Activated CD8-positive, alpha-beta memory T cell treated with anti-CD3 and anti-CD28 coated beads, Interleukin-2, amount 50 U/mL, for 24 hours (primary cell): Measurements from ENCODE around the gene AP5B1.

ENCODE experiments used
- DNase-seq: peaks from one replicate; pipeline ENCODE4 v3.0.0-alpha.2; 2020; ENCODE audit errors: extremely low read depth

The AP5B1 gene

DNA sequence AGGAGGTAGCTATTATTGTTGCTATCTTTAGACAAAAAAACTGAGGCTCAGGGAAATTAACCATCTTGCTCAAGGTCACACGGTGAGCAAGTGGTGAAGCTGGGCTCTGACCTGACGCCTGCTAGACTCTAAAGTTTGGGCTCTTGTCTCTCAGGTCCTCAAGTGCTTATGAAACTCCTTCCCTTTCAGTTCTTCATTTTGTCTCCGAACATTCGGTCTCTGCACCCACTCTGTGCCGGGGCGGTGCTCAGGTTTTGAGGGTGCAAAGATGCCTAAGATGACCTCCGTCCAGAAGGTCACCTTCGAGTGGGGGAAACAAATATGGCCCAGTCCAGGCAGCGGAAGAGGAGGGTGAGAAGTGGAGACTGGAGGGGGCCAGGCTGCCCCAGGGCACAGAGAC, 22.1 kb upstream of the AP5B1 start:
- DNase-seq: no peak

- DNase-seq: no peak
These were observed 20.6 kb upstream of the AP5B1 start for GRCh38 chr11:65801153-65801987.

DNA sequence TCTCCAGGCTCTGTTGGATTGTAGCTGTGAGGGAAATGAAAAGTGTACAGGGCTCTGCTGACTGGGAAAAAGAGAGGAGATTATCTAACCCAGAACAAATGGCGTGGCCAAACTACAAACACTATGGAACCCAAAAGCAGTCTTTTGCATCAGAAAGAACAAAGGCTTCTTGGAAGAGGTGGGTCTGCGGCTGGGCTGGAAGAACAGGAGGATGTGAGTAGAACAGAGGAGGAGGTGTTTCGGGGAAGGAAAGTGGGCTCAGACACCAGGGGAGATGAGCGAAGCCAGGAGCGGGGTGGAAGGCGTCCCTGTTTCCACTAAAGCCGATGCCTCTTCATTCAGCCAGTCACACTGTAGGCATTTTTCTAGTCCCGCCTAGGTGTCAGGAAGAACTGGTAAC, 18.1 kb upstream of the AP5B1 start:
- no peak for DNase-seq

DNA sequence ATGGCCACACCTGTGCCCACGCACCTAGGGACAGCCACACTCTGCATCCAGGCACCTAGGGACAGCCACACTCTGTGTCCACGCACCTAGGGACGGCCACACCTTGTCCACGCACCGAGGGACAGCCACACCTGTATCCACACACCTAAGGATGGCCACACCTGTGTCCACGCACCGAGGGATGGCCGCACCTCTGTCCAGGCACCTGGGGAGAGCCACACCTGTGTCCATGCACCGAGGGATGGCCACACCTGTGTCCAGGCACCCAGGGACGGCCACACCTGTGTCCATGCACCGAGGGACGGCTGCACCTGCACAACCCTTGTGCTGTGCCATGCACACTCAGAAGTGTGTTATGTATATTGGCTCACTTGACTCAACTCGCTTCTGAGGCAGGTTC, 16.9 kb upstream of the AP5B1 start:
- DNase-seq: no peak

DNA sequence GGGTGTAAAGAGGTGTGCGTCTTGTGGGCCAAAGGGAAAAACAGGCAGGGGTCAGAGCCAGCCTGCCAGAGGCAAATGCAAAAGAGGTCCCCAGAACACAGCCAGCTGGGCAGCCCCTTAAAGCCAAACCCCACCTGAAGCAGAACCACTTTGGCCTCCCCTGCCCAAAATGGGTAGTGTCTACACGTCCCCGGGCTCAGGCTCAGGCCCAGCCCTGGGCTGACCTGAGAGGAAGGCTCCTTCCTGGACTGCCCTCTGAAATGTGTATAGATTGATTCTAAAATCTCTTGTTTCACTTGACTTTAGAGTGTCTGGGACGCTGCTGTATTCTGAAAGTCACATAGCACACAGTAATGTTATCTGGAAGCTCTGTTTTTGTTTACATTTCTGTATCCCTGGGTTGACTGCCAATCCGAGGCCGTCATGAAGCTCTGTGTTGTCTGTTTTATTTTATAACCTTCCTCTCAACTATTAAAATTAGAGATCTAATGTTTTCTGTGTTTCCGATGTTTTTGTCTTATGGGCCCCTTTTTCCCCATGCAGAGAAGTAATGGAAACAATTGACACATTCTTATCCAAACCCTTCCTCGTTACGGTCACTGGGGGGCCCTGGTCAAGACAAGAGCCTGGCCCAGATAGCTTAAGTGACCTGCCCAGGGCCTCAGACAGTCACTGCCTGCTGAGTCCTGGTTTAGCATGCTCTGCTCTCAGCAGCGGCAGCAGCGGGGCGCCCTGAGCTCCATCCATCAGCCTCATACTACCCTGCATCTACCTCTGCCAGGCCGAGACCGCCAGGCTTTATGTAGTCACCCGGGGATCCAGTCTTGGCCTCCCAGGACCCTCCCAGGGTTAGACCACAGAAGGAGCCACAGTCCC, 16.2 kb upstream of the AP5B1 start:
- DNase-seq: no peak

- DNase-seq: no peak
These were observed 14.1 kb upstream of the AP5B1 start for GRCh38 chr11:65794570-65795510.

GRCh38 chr11:65793625-65794400, 13.0 kb upstream of the AP5B1 start:
- DNase-seq: no peak

DNA sequence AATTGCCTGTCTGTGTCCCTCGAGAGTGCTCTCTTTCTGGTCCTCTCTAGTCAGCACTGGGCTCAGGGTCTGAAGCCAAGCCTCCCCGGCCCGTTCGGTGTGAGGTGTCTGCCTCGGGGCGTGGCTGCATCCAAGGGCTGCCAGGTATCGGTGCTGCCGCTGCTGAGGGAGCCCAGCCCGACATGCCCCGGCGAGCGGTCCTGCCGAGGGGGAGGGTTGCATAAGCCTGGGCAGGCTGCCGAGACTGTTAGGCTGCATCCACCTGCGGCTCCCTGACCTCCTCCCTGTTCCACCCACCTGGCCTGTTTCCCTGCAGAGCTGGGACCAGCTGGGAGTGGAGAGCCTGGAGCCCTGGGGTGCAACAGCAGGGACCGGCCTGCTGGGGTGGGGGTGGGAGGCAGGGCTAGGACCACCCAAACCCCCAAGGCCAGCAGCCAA, 12.4 kb upstream of the AP5B1 start:
- no peak for DNase-seq

DNA sequence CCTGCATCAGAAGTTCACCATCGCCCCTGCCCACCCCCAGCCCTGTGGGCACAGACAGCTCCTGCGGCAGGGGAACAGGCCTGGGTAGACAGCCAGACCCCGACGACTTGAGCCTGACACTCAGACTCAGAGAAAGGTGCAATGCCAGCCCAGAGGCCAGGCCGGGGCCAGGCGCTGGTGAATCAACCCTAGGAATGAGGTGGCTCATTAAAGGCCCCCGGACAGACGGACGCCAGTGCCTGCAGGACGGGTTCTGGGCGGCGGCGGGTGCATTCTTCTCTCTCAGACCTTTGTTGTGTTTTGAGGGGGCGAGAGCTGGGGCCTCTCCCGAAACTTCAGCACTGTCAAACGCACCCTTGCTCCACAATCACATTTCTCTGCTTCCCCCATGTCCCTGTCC, 11.7 kb upstream of the AP5B1 start:
- DNase-seq: no peak

GRCh38 chr11:65791719-65792213, 11.0 kb upstream of the AP5B1 start:
- no peak for DNase-seq

GRCh38 chr11:65790902-65791650, 10.3 kb upstream of the AP5B1 start:
- no peak for DNase-seq

DNA sequence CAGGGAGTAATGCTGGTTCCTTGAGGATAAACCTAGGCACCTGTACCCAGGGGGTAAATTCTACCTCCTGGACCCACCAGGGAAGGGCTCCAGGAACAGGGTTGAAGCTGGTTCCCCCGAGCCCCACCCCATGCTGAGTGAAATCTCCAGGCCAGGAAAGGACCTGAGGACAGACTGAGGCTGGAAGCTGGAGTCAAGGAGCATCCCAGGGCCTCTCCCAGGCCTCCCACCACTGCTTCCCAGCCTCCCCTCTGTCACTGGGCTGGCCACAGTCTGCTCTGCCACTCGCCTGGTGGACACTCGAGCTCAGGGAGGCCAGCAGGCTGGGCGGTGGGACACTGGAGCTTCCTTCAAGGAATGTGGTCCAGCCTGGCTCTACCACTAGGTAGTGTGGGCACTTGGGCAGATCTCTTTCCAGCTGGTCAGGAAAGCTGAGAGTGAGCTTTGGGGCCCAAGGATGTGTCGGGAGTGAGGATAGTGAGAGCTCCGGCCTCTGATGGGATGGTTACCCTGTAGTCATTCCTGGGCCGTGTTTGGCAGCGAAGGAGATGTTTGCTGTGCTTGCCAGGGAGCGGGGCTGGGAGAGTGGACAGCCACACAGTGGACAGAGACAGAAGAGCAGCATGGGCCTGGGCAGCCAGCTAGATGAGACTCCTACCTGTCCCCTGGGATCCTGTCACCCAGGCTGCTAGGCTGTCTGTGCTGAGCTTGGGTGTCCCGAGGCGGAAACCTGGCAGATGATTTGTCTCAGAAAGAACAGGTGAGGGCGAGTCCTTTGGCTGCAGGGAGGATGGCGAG, 9.5 kb upstream of the AP5B1 start:
- no peak for DNase-seq

GRCh38 chr11:65789230-65790103, 8.7 kb upstream of the AP5B1 start:
- no peak for DNase-seq

GRCh38 chr11:65788821-65789220, 8.0 kb upstream of the AP5B1 start:
- DNase-seq: no peak

DNA sequence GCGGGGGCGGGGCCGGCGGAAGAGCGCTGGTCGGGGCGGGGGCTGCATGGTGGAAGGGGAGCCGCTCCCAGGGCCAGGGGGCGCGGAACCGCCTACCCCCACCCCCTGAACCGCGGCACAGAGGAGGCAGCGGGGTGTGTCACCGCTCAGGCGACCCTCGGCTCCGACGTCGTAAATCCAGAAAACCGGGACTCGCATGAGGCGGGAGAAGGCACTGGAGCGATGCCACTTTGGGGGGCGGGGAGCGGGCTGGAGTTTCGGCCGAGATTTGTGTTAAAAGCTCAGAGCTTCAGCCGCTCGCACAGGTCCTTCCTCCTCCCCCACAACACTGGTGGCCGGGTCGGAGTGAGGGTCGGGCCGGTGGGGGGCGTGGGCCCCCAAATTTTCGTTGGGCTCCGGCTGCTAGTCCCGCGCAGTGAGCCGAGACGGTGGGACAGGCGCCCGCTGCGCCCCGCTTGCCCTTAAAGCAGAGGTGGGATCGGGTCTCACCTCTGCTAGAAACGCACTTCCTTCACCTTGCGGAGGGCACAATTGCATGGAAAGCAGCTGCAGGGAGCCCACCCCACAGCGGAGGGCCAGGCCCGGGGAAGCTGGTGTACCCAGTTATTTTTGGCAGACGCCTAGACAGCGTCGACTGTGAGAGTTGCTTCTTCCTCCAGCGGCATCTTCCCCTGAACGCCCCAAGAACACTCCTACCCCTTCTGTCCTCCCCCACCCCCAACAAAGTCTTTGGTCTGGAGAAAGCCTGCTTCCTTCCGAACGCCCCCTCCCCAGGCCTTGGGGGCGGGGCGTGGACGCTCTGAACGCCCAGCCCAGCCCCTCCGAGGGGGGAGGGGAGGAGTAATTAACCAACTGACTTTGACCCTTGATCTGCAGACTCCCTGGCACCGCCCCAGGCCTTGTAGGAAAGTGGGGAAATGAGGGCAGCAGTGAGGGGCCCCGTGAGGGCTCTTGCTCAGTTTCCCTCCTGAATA, 7.2 kb upstream of the AP5B1 start:
- no peak for DNase-seq

- DNase-seq: no peak
These were observed 6.2 kb upstream of the AP5B1 start, which contains the start of gene OVOL1 for GRCh38 chr11:65786786-65787636. Gene OVOL1 (plus strand): TSS chr11:65787063. CDS start chr11:65787374, 311 bp downstream.
